Jurkat, Clone E6-1 (cell line): ENCODE results near the gene CNN2.

Experiments
- DNase-seq: peaks from one replicate; pipeline ENCODE4 v3.0.0-alpha.2; 2011; ENCODE audit warnings: low read depth, low spot score
- H3K4me3 ChIP-seq: 2 replicates; pipeline ENCODE4 v1.5.1; 2011; ENCODE audit warnings: mild to moderate bottlenecking, low read length, control low read depth, moderate library complexity

Gene CNN2

DNA sequence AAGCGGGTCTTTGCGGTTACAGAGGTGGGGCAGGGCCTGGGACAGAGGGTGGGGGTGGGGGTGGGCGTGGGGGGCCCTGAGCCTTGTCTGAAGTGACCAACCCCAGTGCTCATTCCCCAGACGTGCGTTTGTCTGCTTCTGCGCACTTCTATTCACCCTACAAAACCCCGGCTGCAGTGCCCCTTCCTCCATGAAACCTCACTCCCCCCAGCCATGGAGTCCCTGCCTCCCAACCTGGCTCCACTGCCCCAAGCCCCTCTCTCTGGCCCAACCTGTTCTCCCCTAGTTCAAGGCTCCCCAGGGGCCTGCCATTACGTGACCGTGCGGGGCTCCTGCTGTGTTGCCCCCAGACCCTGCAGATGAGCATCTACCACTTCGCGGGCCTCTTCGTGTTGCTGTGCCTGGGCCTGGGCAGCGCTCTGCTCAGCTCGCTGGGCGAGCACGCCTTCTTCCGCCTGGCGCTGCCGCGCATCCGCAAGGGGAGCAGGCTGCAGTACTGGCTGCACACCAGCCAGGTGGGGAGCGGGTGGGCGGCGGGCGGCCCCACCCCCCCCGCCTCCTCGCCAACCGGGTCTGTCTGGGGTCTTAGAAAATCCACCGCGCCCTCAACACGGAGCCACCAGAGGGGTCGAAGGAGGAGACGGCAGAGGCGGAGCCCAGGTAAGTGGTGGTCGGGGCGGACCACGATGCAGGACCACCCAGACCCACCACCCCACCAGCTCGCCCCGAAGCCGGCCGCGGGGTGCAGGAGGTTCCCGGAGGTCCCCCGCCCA lies 18.0 kb upstream of the CNN2 start:
- H3K4me3 ChIP-seq = no peak overlapping the region
- no peak for DNase-seq

DNA sequence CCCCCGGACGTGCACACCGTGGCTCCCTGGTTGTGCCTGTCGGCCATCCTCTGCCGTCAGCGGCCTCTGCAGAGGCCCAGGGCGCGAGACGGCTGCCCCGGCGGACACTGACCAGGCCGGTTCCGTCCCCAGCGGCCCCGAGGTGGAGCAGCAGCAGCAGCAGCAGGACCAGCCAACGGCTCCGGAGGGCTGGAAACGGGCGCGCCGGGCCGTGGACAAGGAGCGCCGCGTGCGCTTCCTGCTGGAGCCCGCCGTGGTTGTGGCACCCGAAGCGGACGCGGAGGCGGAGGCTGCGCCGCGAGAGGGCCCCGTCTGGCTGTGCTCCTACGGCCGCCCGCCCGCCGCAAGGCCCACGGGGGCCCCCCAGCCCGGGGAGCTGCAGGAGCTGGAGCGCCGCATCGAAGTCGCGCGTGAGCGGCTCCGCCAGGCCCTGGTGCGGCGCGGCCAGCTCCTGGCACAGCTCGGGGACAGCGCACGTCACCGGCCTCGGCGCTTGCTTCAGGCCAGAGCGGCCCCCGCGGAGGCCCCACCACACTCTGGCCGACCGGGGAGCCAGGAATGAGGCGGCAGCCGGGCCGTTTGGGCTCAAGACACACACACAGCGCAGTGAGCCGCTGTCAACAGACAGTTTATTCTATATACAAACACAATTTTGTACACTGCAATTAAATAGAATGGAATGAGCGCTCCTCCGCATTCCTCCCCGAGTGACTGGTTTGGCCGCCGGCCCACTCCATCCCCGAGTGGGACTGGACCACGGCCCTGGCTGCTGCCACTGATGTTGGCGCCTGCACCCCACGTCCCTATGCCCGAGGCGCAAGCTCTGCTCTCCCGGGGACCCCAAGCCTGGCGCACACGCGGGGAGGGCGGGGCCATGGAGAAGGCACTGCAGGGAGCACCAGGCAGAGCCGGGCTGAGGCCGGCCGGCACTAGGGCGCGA lies 17.1 kb upstream of the CNN2 start:
- no peak for DNase-seq
- H3K4me3 ChIP-seq = no peak overlapping the region

DNA sequence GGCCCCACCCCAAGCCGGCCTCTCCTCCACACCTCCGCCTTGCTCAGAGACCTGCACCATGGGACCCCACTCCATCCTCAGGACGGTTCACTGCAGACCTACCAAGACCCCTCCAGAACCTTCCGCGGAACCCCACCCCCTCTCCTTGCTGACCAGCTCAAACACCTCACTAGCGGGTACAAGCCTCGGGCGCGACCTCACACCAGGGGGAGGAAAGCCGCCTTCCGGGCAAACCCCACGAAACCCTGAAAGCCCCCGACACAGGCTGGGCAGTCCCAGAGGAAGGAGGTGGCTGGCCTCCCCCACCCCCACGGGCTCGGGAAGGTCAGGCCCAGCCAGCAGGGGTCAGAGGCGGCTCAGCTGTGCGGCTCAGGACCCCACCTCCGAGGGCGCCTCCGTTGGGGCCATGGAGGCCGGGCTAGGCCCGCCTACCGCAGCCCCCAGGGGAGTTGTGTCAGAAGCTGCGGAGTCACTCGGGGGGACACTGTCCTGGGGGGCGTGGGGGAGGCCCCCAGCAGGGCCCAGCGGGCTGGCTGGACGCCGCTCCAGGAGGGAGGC lies 16.3 kb upstream of the CNN2 start:
- H3K4me3 ChIP-seq = no peak overlapping the region
- DNase-seq = no peak

DNA sequence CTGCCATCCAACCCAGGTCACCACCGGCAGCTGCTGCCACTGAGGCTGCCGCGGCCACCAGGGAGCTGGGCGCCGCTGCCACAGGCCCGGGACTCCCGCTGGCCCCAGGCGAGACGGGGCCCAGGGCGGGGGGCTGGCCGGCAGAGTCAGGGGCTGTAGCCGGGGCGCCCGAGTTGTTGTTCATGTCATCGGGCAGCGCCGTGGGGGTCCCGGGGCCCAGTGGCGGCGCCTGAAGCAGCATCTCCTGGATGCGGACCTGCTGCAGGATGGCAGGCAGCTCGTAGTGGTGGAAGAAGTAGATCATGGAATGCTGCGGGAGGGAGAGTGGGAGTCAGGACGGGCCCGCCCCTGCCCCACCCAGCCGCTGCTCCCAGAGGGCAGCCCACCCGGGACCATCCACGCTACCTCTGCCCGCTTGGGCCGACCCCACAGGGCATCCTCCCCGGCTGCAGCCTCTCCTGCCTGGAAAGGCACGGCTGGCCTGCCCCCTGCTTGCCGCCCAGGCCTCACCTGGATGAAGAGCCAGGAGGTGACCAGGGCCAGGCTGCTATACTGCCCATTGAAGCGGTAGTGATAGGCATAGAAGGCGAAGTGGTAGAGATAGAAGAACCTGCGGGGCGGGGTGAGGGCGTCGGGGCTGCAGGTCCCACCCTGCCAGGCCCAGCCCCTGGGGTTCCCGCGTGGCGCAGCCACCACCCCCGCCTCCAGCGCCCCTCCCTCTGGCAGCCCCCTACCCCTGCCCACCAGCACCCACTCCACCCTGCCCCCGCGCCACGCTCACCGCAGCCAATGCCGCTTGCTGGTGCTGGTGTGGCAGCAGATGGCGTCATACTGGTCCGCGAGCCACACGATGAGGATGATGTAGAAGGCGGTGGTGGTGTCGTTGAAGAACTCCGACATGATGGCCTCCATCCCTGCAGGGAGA lies 15.6 kb upstream of the CNN2 start:
- no peak overlapping the region for H3K4me3 ChIP-seq
- DNase-seq = no peak

DNA sequence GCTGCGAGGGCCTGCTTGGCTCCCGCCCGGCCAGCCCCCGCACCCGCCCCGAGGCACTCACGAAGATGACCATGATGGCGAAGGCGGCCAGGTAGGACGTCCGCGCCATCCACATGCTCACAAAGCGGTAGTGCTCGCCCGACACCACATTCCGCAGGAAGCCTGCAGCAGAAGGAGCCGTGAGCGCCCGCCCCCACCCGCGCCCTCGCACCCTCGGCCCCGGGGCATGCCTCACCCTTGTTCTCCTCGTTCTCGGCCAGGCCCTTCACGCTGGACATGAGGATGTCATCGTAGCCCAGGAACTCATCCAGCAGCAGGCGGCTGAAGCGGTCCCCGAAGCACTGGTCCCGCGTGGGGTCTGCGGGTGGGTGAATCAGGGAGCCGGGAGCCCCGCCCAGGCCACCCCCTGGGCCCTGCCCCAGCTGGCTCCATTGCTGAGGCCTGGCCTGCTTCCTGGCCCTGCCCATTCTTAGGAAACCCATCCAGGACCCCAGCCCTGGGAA lies 14.5 kb upstream of the CNN2 start:
- H3K4me3 ChIP-seq = no peak overlapping the region
- no peak for DNase-seq

DNA sequence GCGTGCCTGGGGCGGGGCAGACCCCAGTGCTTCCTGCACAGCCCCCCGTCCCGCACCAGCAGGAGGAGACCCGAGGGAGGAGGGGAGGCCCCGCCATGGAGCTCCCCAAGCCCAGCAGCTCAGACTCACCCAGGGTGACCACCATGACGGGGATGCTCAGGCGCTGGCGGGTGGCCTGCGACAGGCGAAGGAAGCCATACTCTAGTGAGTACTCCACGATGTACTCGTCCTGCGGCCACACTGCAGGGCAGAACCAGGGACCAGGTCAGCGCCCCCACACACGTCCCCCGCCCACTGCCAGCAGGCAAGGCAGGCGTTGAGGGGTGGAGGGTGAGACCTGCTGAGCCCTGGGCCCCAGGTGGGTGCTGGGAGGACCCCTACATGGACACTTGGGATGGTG lies 14.1 kb upstream of the CNN2 start:
- no peak for DNase-seq
- no peak overlapping the region for H3K4me3 ChIP-seq

DNA sequence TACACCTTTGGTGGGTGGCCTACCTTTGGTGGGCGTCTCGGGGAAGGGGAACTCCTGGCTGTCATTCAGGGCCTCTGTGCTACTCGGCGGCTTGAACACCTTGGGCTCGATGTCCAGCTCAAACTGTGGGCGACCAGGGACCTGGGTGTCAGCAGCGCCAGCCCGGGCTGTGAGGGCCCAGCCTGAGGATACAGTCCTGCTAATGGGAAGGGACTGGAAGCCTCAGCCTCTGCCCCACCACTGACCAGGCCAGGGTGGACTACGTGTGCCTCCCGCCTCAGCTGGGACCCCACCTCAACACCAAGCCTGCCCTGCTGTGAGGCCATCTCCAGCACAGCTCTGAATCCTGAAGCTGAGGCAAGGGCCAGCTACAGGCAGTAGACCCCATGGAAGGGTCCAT lies 13.2 kb upstream of the CNN2 start:
- no peak overlapping the region for H3K4me3 ChIP-seq
- no peak for DNase-seq

DNA sequence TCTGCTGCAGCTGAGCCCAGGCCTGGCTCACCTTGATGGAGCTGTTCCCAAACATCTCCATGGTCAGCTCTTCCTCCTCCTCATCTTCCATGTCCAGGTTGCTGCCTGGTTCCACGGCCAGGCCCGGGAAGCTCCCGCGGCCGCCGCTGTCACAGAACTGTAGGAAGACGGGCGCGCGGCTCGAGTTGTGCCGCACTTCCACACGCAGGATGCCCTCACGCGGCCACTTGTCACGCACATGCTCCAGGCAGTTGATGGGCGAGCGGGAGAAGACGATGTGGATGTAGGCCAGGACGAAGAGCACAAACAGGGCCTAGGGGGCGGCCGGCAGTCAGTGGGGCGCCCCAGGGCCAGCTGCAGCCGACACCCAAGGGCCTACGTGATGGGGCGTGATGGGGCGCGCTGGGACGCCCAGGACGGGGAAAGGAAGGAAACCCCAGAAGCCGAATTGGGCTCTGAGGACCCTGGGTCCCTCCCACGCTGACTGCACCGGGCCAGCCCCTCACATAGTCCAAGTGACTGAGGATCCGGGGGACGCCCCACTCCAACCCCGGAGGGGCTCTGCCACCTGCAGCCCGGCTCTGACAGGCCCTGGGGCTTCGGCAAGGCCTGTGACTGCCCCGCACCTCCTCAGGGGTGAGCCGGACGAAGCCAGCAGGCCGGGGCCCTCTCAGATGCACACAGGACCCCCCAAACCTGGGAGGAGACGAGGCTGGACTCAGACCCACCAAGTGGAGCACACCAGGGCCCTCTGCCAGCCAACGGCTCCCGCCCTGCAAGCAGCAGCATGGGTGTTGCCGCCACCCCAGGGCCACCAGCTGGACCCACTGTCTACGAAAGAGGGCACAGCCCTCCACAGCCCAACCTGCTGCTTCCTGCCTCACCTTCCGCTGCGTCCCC lies 12.0 kb upstream of the CNN2 start:
- no peak for DNase-seq
- H3K4me3 ChIP-seq = no peak overlapping the region

DNA sequence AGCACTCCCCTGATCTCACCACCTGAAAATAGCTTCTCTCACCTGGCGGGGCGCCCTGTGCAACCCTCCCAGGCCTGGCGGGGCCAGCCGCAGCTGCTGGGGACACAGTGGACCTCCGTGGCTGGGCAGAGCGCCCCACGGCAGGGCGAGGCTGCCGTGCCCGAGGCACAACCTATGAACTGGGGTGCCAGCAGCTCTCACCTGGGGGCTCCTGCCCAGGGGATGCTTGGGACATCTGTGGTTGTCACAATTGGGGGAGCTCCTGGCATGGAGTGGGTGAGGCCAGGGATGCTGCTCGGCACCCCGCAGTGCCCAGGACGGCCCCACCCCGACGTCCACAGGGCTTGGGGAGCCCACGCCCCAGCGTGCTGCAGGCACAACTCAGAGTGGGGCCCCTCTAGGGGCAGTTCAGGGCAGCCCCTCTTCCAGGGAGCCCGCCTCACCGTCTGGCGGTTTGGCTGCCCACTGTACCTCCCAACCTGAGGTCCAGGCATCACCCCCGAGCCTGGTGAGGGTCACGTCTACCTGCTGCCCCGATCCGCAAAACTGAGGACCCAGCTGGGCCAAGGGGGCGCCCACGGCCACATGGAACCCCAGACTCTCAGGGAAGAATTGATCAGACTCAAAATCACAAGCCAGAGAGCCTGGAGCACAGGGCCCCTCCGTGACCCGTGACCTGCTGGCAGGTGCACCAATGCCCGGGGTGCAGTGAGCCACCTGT lies 11.2 kb upstream of the CNN2 start:
- no peak for DNase-seq
- H3K4me3 ChIP-seq = no peak overlapping the region

DNA sequence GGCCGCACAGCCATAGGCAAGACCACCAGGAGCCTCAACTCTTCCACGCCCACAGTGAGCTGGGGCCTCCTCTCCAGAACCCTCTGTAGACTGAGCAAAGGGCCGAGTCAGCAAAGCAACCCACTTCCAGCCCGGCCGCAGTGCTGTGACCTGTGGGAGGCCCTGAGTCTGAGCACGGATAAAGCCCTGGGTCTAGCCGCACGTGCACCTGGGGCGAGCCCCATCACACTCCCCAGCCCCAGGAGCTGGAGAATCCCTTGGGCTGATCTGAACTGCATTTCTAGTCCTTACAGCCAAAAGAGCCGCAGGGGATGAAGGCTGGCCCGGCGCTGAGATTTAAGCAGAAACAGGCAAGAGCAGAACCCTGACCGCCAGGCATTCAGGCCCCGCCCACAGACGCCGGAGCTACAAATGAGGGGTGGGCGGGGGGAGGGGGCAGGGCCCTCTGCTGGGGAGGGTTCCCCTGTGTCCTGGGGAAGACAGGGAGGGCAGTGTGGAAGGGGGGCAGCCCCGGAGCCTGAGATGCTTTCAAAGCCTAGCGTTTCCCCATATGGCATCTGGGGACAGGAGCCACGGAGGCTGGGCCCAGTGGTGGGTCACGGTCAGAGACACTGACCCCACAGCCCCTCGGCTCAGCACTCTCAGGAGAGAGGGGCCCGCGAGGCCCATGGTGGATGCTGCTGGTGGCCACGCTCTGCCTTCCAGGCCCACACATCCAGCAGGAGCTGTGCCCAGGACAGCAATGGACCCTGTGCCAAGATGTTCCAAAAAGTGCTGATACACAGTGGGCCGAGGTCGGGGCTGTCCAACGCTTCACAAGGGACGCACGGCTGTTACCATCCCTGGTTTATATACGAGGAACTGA lies 10.4 kb upstream of the CNN2 start:
- DNase-seq = no peak
- H3K4me3 ChIP-seq = no peak overlapping the region

DNA sequence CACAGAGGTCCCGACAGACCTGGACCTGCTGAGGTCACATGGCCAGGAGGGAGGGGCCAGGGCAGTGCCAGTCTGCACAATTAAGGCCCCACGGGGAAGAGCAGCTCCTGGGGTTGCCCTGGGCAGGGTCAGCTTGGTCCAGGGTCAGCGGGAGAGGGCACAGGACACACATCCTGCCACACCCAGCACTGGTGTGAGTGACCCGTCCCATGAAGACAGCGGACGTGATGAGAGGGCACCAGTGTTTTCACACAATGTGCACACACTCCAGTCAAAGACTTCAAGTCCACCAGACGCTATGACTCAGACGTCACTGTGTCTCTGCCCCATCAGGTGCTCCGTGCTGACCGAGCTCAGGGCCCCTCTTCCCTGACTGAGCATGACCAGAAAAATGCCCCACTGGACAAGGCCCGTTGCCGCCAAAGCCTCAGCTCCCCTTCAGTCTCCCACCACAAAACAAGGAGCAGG lies 9.7 kb upstream of the CNN2 start:
- no peak for DNase-seq
- no peak overlapping the region for H3K4me3 ChIP-seq

DNA sequence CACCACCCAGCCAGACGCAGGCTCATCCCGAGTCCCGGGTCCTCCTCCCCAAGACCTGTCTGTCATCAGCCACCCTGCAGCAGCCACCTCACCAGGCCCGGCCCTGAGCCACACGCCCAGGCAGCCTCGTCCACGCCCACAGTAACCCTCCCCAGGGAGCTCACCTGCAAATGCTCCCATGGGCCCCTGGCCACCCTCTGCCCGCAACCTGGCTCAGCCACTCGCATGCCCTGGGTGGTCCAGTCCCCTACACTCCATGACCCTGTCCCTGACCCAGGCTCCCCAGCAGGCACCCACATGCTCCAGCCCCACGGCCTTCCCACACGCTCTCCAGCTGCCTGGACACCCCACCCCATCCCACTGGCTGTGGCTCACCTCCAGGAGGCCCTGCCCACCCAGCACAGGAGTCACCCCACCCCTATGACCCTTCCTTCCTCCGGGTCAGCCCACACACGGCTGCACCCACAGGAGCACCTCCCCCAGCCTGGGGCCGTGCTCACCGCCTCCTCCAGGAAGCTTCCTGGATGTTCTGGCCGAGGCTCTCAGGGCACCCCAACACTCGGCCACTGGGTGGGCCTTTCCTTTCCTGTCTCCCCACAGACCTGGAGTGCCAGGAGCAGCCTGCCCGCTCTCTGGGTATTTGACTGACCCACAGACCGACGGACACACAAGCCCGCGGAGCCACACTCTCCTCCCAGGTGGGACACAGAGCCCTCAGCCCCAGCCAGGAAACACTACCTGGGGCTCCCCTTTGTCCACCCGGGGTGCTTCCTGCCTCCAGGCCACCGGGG lies 9.1 kb upstream of the CNN2 start:
- no peak for DNase-seq
- H3K4me3 ChIP-seq = no peak overlapping the region

DNA sequence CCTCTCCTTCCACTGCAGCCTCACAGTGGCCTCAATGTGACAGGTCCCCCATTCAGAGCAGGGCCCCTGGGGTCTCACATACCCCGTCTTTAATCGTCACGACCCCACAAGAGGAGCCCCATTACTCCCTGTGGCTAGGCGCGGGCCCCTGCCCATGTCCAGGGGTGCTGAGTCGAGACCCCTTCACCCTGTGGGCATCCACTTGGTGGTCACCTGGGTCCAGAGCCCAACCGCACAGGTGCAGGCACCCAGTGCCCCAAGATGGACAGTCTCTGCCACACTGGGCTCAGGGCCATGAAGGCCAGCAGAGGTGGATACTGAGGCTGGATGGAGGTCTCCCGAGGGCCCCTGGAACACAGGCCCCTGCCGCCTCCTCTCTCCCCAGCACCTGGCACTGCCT lies 8.5 kb upstream of the CNN2 start:
- H3K4me3 ChIP-seq = no peak overlapping the region
- no peak for DNase-seq

DNA sequence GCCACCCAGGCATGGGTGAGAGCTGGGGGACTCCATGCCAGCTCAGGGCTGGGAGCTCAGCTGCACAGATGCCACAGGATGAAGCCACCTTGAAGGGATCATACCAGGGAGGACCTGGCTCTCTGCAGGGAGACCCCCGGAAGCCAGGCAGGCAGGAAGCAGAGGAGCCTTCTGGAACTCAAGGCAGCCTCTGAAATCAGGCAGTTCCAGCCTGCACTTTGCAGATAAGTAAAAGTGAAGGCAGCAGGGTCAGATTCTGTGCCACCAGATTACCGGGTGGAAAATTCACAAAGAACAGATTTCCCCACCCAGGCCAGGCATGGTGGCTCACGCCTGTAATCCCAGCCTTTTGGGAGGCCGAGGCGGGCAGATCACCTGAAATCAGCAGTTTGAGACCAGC lies 8.0 kb upstream of the CNN2 start:
- DNase-seq = no peak
- no peak overlapping the region for H3K4me3 ChIP-seq

DNA sequence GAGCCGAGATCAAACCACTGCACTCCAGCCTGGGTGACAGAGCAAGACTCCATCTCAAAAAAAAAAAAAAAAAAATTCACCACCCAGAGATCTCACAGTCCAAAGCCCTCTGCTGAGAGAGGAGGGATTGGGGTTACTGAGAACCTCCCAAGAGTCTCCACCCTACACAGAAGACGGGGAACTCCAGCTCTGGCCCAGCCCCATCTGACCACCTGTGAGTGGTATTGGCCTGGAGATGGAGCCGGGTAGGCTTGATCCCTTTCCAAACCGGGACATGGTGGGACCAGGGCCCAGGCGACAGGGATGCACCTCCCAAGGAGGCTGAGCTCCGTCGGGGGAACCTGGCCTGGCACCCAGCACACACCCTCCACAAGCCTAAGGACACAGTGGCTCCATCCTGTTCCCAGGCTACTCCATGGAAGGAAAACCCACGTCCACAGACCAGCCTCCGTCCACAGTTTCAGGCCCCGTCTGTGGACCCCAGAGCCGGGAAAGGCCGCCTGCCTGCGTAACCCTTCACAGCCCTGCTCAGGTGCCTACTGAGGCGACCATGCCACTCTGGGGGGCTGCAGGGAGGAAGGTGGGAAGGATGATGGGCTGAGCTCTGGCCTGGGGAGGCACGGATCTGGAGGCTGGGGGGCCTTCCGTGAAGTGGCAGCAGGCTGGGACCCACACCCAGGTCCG lies 7.3 kb upstream of the CNN2 start:
- H3K4me3 ChIP-seq = peak overlapping the region; percentile 97
- DNase-seq = no peak
